SK-N-SH treated with all-trans-retinoic acid at 6 μM for 48 hours (cell line): Measurements from ENCODE around the gene KCNMB3.
A peak's percentile ranks its signal among the peaks of the same experiment; 100 is the strongest.
"Not testable (repeated sequence)": the region's sequence is repeated elsewhere in the genome, so short reads cannot be mapped to it uniquely, and the experiment has no call there.

Experiments used
- ATAC-seq: fragments of 200-7000 bp; cut with Tn5 transposase; 3 replicates; pipeline ENCODE4 v1.9.1; 2020; ENCODE audit warnings: mild to moderate bottlenecking, moderate library complexity
- ARNTL ChIP-seq: fragments of 450-650 bp; formaldehyde crosslinking; IDR thresholded peaks from 2 replicates; pipeline ENCODE4 v1.5.0; 2020; ENCODE audit warnings: low read depth, mild to moderate bottlenecking, moderate library complexity, borderline replicate concordance
- BACH2 ChIP-seq: fragments of 250-450 bp; sonication (Bioruptor Pico); IDR thresholded peaks from 2 replicates; pipeline ENCODE4 v1.9.0; 2021; ENCODE audit warnings: mild to moderate bottlenecking, borderline replicate concordance
- CSDC2 ChIP-seq: fragments of 250-450 bp; sonication (Bioruptor Pico); IDR thresholded peaks from 2 replicates; pipeline ENCODE4 v1.5.0; 2020; ENCODE audit warnings: mild to moderate bottlenecking, moderate library complexity
- ESRRG ChIP-seq: fragments of 250-450 bp; sonication (Bioruptor Pico); IDR thresholded peaks from 2 replicates; pipeline ENCODE4 v1.6.1; 2021; ENCODE audit warnings: mild to moderate bottlenecking
- GLIS3 ChIP-seq: fragments of 250-450 bp; sonication (Bioruptor Pico); IDR thresholded peaks from 2 replicates; pipeline ENCODE4 v1.5.0; 2020; ENCODE audit warnings: mild to moderate bottlenecking, moderate library complexity
- ISL1 ChIP-seq: fragments of 250-450 bp; sonication (Bioruptor Pico); IDR thresholded peaks from 2 replicates; pipeline ENCODE4 v2.1.2; 2022; ENCODE audit warnings: mild to moderate bottlenecking, moderate library complexity
- OSR1 ChIP-seq: fragments of 250-450 bp; sonication (Bioruptor Pico); IDR thresholded peaks from 2 replicates; pipeline ENCODE4 v1.8.0; 2022; ENCODE audit warnings: moderate library complexity, mild to moderate bottlenecking, inconsistent platforms
- POU6F1 ChIP-seq: fragments of 250-450 bp; sonication (Bioruptor Pico); IDR thresholded peaks from 2 replicates; pipeline ENCODE4 v1.8.0; 2021; ENCODE audit warnings: low read depth, mild to moderate bottlenecking, moderate library complexity, borderline replicate concordance
- RARB ChIP-seq: fragments of 250-450 bp; sonication (Bioruptor Pico); IDR thresholded peaks from 2 replicates; pipeline ENCODE4 v1.8.0; 2021; ENCODE audit warnings: mild to moderate bottlenecking, moderate library complexity
- SNAI2 ChIP-seq: fragments of 250-450 bp; sonication (Bioruptor Pico); IDR thresholded peaks from 2 replicates; pipeline ENCODE4 v1.5.0; 2020; ENCODE audit warnings: mild to moderate bottlenecking, moderate library complexity
- TOX ChIP-seq: fragments of 250-450 bp; sonication (Bioruptor Pico); IDR thresholded peaks from 2 replicates; pipeline ENCODE4 v1.8.0; 2021; ENCODE audit warnings: mild to moderate bottlenecking, moderate library complexity, borderline replicate concordance
- TSHZ2 ChIP-seq: fragments of 250-450 bp; sonication (Bioruptor Pico); IDR thresholded peaks from 2 replicates; pipeline ENCODE4 v1.5.0; 2020; ENCODE audit warnings: mild to moderate bottlenecking, moderate library complexity
- ZC3H10 ChIP-seq: fragments of 250-450 bp; sonication (Bioruptor Pico); IDR thresholded peaks from 2 replicates; pipeline ENCODE4 v1.5.1; 2021; ENCODE audit warnings: mild to moderate bottlenecking, moderate library complexity
- ZFP3 ChIP-seq: fragments of 250-450 bp; sonication (Bioruptor Pico); IDR thresholded peaks from 2 replicates; pipeline ENCODE4 v1.5.0; 2020; ENCODE audit warnings: mild to moderate bottlenecking, moderate library complexity
- ZFP30 ChIP-seq: fragments of 450-650 bp; formaldehyde crosslinking; IDR thresholded peaks from 2 replicates; pipeline ENCODE4 v1.5.0; 2022; ENCODE audit warnings: mild to moderate bottlenecking, moderate library complexity
- ZNF565 ChIP-seq: fragments of 450-650 bp; formaldehyde crosslinking; conservative IDR thresholded peaks from 2 replicates; pipeline ENCODE4 v1.5.0; 2020; ENCODE audit warnings: low read depth, mild to moderate bottlenecking, moderate library complexity
- ZNF70 ChIP-seq: fragments of 450-650 bp; formaldehyde crosslinking; IDR thresholded peaks from 2 replicates; pipeline ENCODE4 v1.5.0; 2020; ENCODE audit warnings: mild to moderate bottlenecking, moderate library complexity
- TF ChIP-seq, protein P1 (sequence below): fragments of 250-450 bp; sonication (Bioruptor Pico); IDR thresholded peaks from 2 replicates; pipeline ENCODE4 v1.8.0; 2020; ENCODE audit warnings: mild to moderate bottlenecking, moderate library complexity, borderline replicate concordance
- TF ChIP-seq, protein P2 (sequence below): fragments of 250-450 bp; sonication (Bioruptor Pico); IDR thresholded peaks from 2 replicates; pipeline ENCODE4 v1.5.1; 2021; ENCODE audit warnings: mild to moderate bottlenecking, moderate library complexity
- TF ChIP-seq, protein P3 (sequence below): fragments of 250-450 bp; sonication (Bioruptor Pico); IDR thresholded peaks from 2 replicates; pipeline ENCODE4 v1.5.1; 2020; ENCODE audit warnings: low read depth, mild to moderate bottlenecking, moderate library complexity

Gene KCNMB3

DNA sequence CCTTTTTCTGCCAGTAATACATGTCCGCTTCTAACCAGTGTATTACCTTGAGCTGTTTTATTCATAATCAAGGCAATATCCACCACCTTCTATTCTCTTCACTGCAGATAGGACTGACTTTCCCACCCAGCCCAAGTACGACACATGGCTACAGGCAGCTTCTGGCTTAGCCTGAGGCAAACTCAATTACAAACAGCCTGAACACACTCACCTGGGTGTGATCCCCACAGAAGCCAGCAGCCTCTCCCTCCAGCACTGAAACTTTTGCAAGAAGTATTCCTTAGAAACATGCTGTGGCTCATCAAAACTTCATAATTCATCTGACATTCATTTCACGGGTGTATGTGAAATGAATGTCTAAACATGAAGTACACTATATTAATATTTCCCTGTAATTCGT lies 13.5 kb upstream of the KCNMB3 start (continued):
- TF ChIP-seq, protein P1, sequence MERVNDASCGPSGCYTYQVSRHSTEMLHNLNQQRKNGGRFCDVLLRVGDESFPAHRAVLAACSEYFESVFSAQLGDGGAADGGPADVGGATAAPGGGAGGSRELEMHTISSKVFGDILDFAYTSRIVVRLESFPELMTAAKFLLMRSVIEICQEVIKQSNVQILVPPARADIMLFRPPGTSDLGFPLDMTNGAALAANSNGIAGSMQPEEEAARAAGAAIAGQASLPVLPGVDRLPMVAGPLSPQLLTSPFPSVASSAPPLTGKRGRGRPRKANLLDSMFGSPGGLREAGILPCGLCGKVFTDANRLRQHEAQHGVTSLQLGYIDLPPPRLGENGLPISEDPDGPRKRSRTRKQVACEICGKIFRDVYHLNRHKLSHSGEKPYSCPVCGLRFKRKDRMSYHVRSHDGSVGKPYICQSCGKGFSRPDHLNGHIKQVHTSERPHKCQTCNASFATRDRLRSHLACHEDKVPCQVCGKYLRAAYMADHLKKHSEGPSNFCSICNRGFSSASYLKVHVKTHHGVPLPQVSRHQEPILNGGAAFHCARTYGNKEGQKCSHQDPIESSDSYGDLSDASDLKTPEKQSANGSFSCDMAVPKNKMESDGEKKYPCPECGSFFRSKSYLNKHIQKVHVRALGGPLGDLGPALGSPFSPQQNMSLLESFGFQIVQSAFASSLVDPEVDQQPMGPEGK = no peak
- no peak for TF ChIP-seq ZC3H10 (CRISPR knock-in tag)

DNA sequence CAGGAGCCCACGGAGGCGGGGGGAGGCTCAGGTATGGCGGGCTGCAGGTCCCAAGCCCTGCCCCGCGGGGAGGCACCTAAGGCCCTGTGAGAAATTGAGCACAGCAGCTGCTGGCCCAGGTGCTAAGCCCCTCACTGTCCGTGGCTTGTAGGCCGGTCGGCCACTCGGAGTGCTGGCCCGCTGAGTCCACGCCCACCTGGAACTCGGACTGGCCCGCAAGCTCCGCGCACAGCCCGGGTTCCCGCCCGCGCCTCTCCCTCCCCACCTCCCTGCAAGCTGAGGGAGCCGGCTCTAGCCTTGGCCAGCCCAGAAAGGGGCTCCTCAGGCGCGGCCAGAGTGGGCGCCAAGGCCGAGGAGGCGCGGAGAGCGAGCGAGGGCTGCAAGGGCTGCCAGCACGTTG lies 12.2 kb upstream of the KCNMB3 start:
- TF ChIP-seq POU6F1 (CRISPR knock-in tag) = no peak
- TF ChIP-seq TOX (CRISPR knock-in tag) = no peak
- no peak for TF ChIP-seq OSR1 (CRISPR knock-in tag)
- TF ChIP-seq SNAI2 (CRISPR knock-in tag) = no peak
- no peak for TF ChIP-seq ARNTL (CRISPR knock-in tag)
- no peak for TF ChIP-seq TSHZ2 (CRISPR knock-in tag)
- no peak for TF ChIP-seq ZNF70 (CRISPR knock-in tag)
- no peak for TF ChIP-seq RARB
- no peak for ATAC-seq

DNA sequence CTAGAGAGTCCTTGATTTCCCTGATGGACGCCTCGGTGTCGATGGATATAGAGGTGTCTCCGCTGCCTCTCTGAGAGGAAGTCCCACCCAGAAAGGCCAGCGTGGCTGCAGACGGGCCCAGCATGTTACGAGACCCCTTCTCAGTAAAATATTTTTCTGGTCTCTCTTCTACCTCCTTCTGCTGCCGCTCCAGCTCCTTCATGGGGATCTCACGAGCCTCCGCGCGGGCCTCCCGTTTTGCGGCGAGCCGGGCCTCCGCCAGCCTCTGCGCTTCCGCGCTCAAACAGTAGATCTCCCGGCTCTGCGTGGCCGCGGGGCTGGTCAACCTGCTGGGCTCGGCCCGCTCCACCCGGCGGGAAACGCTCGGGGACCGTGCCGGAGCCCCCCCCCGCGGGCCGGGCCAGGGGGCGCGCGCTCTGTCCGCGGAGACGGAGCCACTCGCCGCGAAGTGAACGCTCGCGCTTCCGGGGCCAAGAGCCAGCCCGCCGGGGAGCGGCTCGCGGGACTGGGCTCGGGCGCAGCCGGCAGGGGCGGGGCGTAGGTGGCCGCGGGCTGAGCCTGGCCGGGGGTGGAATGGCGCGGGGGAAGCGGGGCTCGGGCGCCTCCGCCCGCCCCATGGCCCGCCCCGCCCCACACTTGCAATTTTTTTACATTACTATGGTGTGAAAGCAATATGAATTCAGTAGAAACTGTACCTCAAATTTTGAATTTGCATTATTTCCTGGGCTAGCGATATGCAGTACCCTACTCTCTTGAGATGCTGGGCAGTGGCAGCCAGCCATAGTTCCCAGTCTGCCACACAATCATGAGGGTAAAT lies 10.2 kb upstream of the KCNMB3 start:
- no peak for TF ChIP-seq ISL1 (CRISPR knock-in tag)
- no peak for TF ChIP-seq ESRRG (CRISPR knock-in tag)
- TF ChIP-seq ZFP3 (CRISPR knock-in tag) = 0 out of 2 replicates have a peak, but pooled peaks have one; percentile 15
- ATAC-seq = peak; percentile 99

DNA sequence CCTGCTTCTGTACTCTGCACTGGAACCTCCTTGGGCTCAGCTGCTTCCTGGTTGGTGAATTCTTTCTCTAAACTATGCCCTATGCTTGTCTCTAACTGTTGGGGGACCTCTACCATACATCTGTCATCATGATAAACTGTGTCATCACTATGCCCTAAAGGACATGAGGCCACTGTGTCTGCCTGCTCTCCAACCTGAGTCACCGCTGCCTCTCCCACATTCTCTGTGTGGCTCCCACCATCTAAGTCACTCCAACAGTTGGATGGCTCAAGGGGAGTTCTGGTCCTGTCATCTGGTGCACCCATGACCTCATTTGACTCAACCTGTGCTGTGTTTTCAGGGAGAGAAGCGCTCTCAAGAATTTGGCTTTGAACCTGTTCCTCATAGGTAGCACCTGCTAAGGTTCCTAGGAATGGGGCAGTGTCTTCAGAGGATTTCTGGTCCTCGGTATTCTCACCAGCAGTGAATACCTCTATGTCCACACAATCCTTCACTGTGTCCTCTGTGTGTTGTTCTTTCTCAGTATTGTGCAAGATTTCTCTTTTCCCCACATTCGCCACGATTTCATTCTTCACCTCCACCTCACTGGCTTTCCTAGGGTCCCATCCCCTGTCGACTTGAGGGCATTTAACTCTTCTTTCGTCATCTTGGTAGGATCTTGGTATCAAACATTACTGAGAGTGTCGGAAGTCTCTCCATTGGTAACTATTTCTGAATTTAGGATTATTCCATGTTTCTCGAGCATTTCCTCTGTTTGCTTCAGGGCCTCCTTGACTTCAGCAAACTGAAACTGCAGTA lies 9.2 kb upstream of the KCNMB3 start:
- not testable (repeated sequence) for ATAC-seq

GRCh38 chr3:179258820-179259219 lies 7.9 kb upstream of the KCNMB3 start:
- ATAC-seq = no peak
- TF ChIP-seq ZNF565 (CRISPR knock-in tag) (no peak), ZFP30 (no peak), TOX (CRISPR knock-in tag) (no peak), ISL1 (CRISPR knock-in tag) (no peak), TSHZ2 (CRISPR knock-in tag) (no peak), BACH2 (CRISPR knock-in tag) (no peak), ESRRG (CRISPR knock-in tag) (no peak), ARNTL (CRISPR knock-in tag) (no peak), SNAI2 (CRISPR knock-in tag) (no peak), GLIS3 (CRISPR knock-in tag) (no peak), RARB (no peak), ZFP3 (CRISPR knock-in tag) (no peak), ZC3H10 (CRISPR knock-in tag) (no peak), CSDC2 (CRISPR knock-in tag) (no peak)
- TF ChIP-seq, protein P2, sequence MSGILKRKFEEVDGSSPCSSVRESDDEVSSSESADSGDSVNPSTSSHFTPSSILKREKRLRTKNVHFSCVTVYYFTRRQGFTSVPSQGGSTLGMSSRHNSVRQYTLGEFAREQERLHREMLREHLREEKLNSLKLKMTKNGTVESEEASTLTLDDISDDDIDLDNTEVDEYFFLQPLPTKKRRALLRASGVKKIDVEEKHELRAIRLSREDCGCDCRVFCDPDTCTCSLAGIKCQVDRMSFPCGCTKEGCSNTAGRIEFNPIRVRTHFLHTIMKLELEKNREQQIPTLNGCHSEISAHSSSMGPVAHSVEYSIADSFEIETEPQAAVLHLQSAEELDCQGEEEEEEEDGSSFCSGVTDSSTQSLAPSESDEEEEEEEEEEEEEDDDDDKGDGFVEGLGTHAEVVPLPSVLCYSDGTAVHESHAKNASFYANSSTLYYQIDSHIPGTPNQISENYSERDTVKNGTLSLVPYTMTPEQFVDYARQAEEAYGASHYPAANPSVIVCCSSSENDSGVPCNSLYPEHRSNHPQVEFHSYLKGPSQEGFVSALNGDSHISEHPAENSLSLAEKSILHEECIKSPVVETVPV = no peak
- TF ChIP-seq, protein P3, sequence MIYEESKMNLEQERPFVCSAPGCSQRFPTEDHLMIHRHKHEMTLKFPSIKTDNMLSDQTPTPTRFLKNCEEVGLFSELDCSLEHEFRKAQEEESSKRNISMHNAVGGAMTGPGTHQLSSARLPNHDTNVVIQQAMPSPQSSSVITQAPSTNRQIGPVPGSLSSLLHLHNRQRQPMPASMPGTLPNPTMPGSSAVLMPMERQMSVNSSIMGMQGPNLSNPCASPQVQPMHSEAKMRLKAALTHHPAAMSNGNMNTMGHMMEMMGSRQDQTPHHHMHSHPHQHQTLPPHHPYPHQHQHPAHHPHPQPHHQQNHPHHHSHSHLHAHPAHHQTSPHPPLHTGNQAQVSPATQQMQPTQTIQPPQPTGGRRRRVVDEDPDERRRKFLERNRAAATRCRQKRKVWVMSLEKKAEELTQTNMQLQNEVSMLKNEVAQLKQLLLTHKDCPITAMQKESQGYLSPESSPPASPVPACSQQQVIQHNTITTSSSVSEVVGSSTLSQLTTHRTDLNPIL (CRISPR knock-in tag) = no peak
